Caco-2 (cell line): ENCODE measurements around the gene ASRGL1. TPM values are rescaled to one million over a fixed set of nuclear protein-coding genes. Genes with fewer than 3 reads are reported as not detected.

ENCODE experiments used
- BruUV-seq: library from RNA; stranded (reverse); fragments of 400-500 nt; replicated peaks from 2 replicates; lab custom pipeline; 2021; lab: Mats Ljungman, UMichigan
- CTCF ChIA-PET: fragments of 300-600 bp; sonication (Branson Sonifier 250); formaldehyde crosslinking; loops from one replicate; lab custom pipeline; 2022; ENCODE audit warnings: antibody characterized with exemption; lab: Charles Lee
- POLR2A ChIA-PET: fragments of 300-600 bp; sonication (Branson Sonifier 250); formaldehyde crosslinking; loops from one replicate; lab custom pipeline; 2022; ENCODE audit warnings: antibody characterized with exemption; lab: Charles Lee
- DNase-seq, 2 experiments: peaks; one replicate each; pipeline versions ENCODE4 v3.0.0 to v3.0.0-alpha.2; 2020 to 2022
- H3K27me3 ChIP-seq: replicated peaks from 2 replicates; pipeline ENCODE4 v1.6.0; 2011; ENCODE audit warnings: low read length; ENCODE audit not compliant: control insufficient read depth, insufficient read depth
- H3K36me3 ChIP-seq: 2 replicates; pipeline ENCODE4 v1.5.1; 2011; ENCODE audit warnings: low read length; ENCODE audit not compliant: control insufficient read depth, insufficient read depth
- H3K4me1 ChIP-seq: fragments of 250-450 bp; sonication (Bioruptor Pico); 2 replicates; pipeline ENCODE4 v1.5.1; 2020; ENCODE audit warnings: mild to moderate bottlenecking
- H3K4me3 ChIP-seq: 2 replicates; pipeline ENCODE4 v1.5.1; 2011; ENCODE audit warnings: low read depth, mild to moderate bottlenecking, control low read depth, low read length
- H3K9me3 ChIP-seq: fragments of 250-450 bp; sonication (Bioruptor Pico); 2 replicates; pipeline ENCODE4 v1.5.1; 2020; ENCODE audit warnings: mild to moderate bottlenecking, moderate library complexity
- H3K27ac Mint-ChIP-seq: one replicate; pipeline ENCODE4 v1.8.0; 2022; ENCODE audit warnings: mixed read lengths; ENCODE audit not compliant: unreplicated experiment
- H3K27me3 Mint-ChIP-seq: one replicate; pipeline ENCODE4 v1.8.0; 2022; ENCODE audit warnings: mixed read lengths; ENCODE audit not compliant: insufficient read depth, unreplicated experiment
- H3K36me3 Mint-ChIP-seq: one replicate; pipeline ENCODE4 v1.8.0; 2022; ENCODE audit warnings: mild to moderate bottlenecking, mixed read lengths; ENCODE audit not compliant: insufficient read depth, unreplicated experiment
- H3K4me1 Mint-ChIP-seq: one replicate; pipeline ENCODE4 v1.8.0; 2022; ENCODE audit warnings: low read depth, mixed read lengths; ENCODE audit not compliant: unreplicated experiment
- H3K4me3 Mint-ChIP-seq: one replicate; pipeline ENCODE4 v1.8.0; 2022; ENCODE audit warnings: mild to moderate bottlenecking, moderate library complexity, mixed read lengths; ENCODE audit not compliant: unreplicated experiment
- H3K9me3 Mint-ChIP-seq: one replicate; pipeline ENCODE4 v1.8.0; 2022; ENCODE audit warnings: mixed read lengths; ENCODE audit not compliant: unreplicated experiment
- CTCF ChIP-seq, 2 experiments: fragments of 200-600 bp in 1 of 2; IDR thresholded peaks; 1 replicate in 1 of 2; 2 replicates in 1 of 2; pipeline versions ENCODE4 v1.5.1 to v1.8.0; 2011 to 2022; ENCODE audit warnings: antibody characterized with exemption in 1 of 2, control low read depth in 1 of 2, inconsistent platforms in 1 of 2, low read depth in 1 of 2, low read length in 1 of 2, mild to moderate bottlenecking in 1 of 2, moderate library complexity in 1 of 2; ENCODE audit not compliant: insufficient read depth in 1 of 2, severe bottlenecking in 1 of 2, unreplicated experiment in 1 of 2
- intact Hi-C: fragments of 100-400 bp; cut with micrococcal nuclease; formaldehyde crosslinking; loops from one replicate; pipeline ENCODE4 v1.10.0; 2022; ENCODE audit not compliant: unreplicated experiment
- total RNA-seq: library from RNA; stranded (reverse); gene quantifications from 2 replicates; pipeline ENCODE4 v1.2.3, GENCODE V29; 2022

ASRGL1 gene
- total RNA-seq, 1 experiment from 2014 or later: 41.1 TPM

- H3K9me3 ChIP-seq: no peaks in the 10 kb centered on the region
- no peaks in the 10 kb centered on the region for H3K36me3 ChIP-seq
- ChIA-PET POLR2A (no interaction called here), CTCF (no interaction called here)
- no peaks in the 10 kb centered on the region for H3K9me3 Mint-ChIP-seq
- peaks cover 5% of the 10 kb centered on the region for H3K36me3 Mint-ChIP-seq
- intact Hi-C loops: no loop called here
- peaks cover 16% of the 10 kb centered on the region for H3K4me1 ChIP-seq
- H3K4me3 Mint-ChIP-seq: no peak overlapping the region
- H3K27me3 Mint-ChIP-seq: no peaks in the 10 kb centered on the region
- peak overlapping the region; percentile 30 for H3K27ac Mint-ChIP-seq
- no peak for TF ChIP-seq CTCF (IDR thresholded peaks at IDR 0.05; ENCODE audit: insufficient read depth in 1 of 2, low read depth in 1 of 2, low read length in 1 of 2, severe bottlenecking in 1 of 2, unreplicated experiment in 1 of 2)
- no peak for DNase-seq
- H3K4me1 Mint-ChIP-seq: peaks cover 8% of the 10 kb centered on the region
- H3K4me3 ChIP-seq: no peak overlapping the region
- H3K27me3 ChIP-seq: no peaks in the 10 kb centered on the region
- BruUV-seq: no TSS peak
Observed at GRCh38 chr11:62404435-62404834, 67.2 kb downstream of the ASRGL1 start.

- TF ChIP-seq CTCF (IDR thresholded peaks at IDR 0.05; ENCODE audit: insufficient read depth in 1 of 2, low read depth in 1 of 2, low read length in 1 of 2, severe bottlenecking in 1 of 2, unreplicated experiment in 1 of 2): no peak
- intact Hi-C loops: no loop called here
- Mint-ChIP-seq H3K27ac (peak overlapping the region; percentile 30), H3K36me3 (peaks cover 5% of the 10 kb centered on the region), H3K9me3 (no peaks in the 10 kb centered on the region), H3K4me1 (peaks cover 6% of the 10 kb centered on the region), H3K27me3 (no peaks in the 10 kb centered on the region), H3K4me3 (no peak overlapping the region)
- CTCF ChIA-PET: no interaction called here
- Histone ChIP-seq H3K4me1 (peaks cover 11% of the 10 kb centered on the region), H3K9me3 (no peaks in the 10 kb centered on the region), H3K27me3 (no peaks in the 10 kb centered on the region), H3K36me3 (no peaks in the 10 kb centered on the region), H3K4me3 (no peak overlapping the region)
- POLR2A ChIA-PET: no interaction called here
- no TSS peak for BruUV-seq
- DNase-seq: no peak
Observed at GRCh38 chr11:62404901-62405300, 67.7 kb downstream of the ASRGL1 start.

- no TSS peak for BruUV-seq
- ChIA-PET POLR2A (interaction anchor here (0.9 kb wide), 1 partner anchor 168 kb away, joined by 8 read pairs; the partner anchor contains the start of gene EEF1G), CTCF (interaction anchor here (0.6 to 1.1 kb wide), 3 partner anchors 137 to 288 kb away, joined by 3 to 4 read pairs (median 3); no protein-coding TSS in a partner anchor)
Observed at GRCh38 chr11:62406034-62406433, 68.8 kb downstream of the ASRGL1 start.

More at GRCh38 chr11:62406034-62406433, 68.8 kb downstream of the ASRGL1 start:
- Mint-ChIP-seq H3K4me3 (no peak overlapping the region), H3K9me3 (no peaks in the 10 kb centered on the region), H3K36me3 (peaks cover 5% of the 10 kb centered on the region), H3K4me1 (peaks cover 6% of the 10 kb centered on the region), H3K27me3 (no peaks in the 10 kb centered on the region), H3K27ac (no peak overlapping the region)
- no peak for DNase-seq
- Histone ChIP-seq H3K4me1 (no peaks in the 10 kb centered on the region), H3K36me3 (no peaks in the 10 kb centered on the region), H3K27me3 (no peaks in the 10 kb centered on the region), H3K9me3 (no peaks in the 10 kb centered on the region), H3K4me3 (no peak overlapping the region)
- intact Hi-C loops: no loop called here
- TF ChIP-seq CTCF (IDR thresholded peaks at IDR 0.05; ENCODE audit: insufficient read depth in 1 of 2, low read depth in 1 of 2, low read length in 1 of 2, severe bottlenecking in 1 of 2, unreplicated experiment in 1 of 2): no peak
